H1 (cell line): ENCODE results near the gene DLK1. TPM values are rescaled to one million over a fixed set of nuclear protein-coding genes. Genes with fewer than 3 reads are reported as not detected.

Experiments used
- CTCF ChIA-PET: fragments of 300-600 bp; sonication (Branson Sonifier 250); formaldehyde crosslinking; loops from one replicate; lab custom pipeline; 2021; ENCODE audit not compliant: partially characterized antibody; lab: Charles Lee
- POLR2A ChIA-PET: fragments of 300-600 bp; sonication (Branson Sonifier 250); formaldehyde crosslinking; loops from one replicate; lab custom pipeline; 2021; ENCODE audit warnings: inconsistent platforms; ENCODE audit not compliant: partially characterized antibody; lab: Charles Lee
- DNase-seq, 2 experiments: peaks; one replicate each; pipeline versions ENCODE4 v3.0.0 to v3.0.0-alpha.2; 2010 to 2022; ENCODE audit warnings: low spot score in 2 of 2, low read depth in 1 of 2, mixed read lengths in 1 of 2
- FAIRE-seq: peaks from 2 replicates; lab custom pipeline; 2011; peaks lifted over from hg19 to GRCh38; lab: Jason Lieb, UNC
- H2AFZ ChIP-seq: 2 replicates; pipeline ENCODE4 v1.8.1; 2012; ENCODE audit warnings: low read length, inconsistent platforms
- H2AK5ac ChIP-seq: 2 replicates; pipeline ENCODE4 v1.6.1; 2013; ENCODE audit warnings: low read depth, low read length
- H2BK120ac ChIP-seq: replicated peaks from 2 replicates; pipeline ENCODE3; 2013; ENCODE audit warnings: low read depth, low read length, inconsistent platforms
- H2BK12ac ChIP-seq: 2 replicates; pipeline ENCODE4 v1.6.1; 2013; ENCODE audit warnings: low read depth, low read length
- H2BK15ac ChIP-seq: 2 replicates; pipeline ENCODE4 v1.6.1; 2013; ENCODE audit warnings: low read length
- H2BK20ac ChIP-seq: 2 replicates; pipeline ENCODE4 v1.6.1; 2013; ENCODE audit warnings: low read length
- H2BK5ac ChIP-seq: 2 replicates; pipeline ENCODE4 v1.6.1; 2013; ENCODE audit warnings: low read depth, low read length
- H3K14ac ChIP-seq: 2 replicates; pipeline ENCODE4 v1.6.1; 2013; ENCODE audit warnings: inconsistent platforms; ENCODE audit not compliant: insufficient read length
- H3K18ac ChIP-seq: 2 replicates; pipeline ENCODE4 v1.6.1; 2013; ENCODE audit warnings: low read length; ENCODE audit errors: extremely low read depth
- H3K23ac ChIP-seq: 2 replicates; pipeline ENCODE4 v1.6.1; 2013; ENCODE audit warnings: inconsistent platforms; ENCODE audit not compliant: insufficient read length
- H3K23me2 ChIP-seq: 2 replicates; pipeline ENCODE4 v1.6.1; 2013; ENCODE audit warnings: low read depth, low read length
- H3K27ac ChIP-seq: 2 replicates; pipeline ENCODE4 v1.6.1; 2011; ENCODE audit warnings: low read depth, low read length, inconsistent platforms
- H3K27me3 ChIP-seq, 4 experiments: replicated peaks in 1 of 4; 1 replicate in 1 of 4; 2 replicates in 3 of 4; pipeline versions ENCODE4 v1.6.1 to v1.8.1; 2011 to 2013; ENCODE audit warnings: low read length in 3 of 4, mild to moderate bottlenecking in 3 of 4, inconsistent platforms in 2 of 4, mixed read lengths in 2 of 4, moderate library complexity in 1 of 4; ENCODE audit not compliant: control insufficient read depth in 3 of 4, insufficient read depth in 3 of 4; ENCODE audit errors: extremely low read depth in 1 of 4
- H3K36me3 ChIP-seq, 4 experiments: 2 replicates each; pipeline versions ENCODE4 v1.6.1 to v1.8.1; 2011 to 2013; ENCODE audit warnings: mild to moderate bottlenecking in 4 of 4, low read length in 3 of 4, moderate library complexity in 2 of 4, control low read depth in 1 of 4, inconsistent platforms in 1 of 4; ENCODE audit not compliant: insufficient read depth in 4 of 4, control insufficient read depth in 2 of 4
- H3K4ac ChIP-seq: replicated peaks from 2 replicates; pipeline ENCODE3; 2013; ENCODE audit warnings: low read length, low read depth, mixed read lengths, inconsistent platforms; ENCODE audit not compliant: insufficient read length
- H3K4me1 ChIP-seq, 4 experiments: replicated peaks in 1 of 4; 1 replicate in 1 of 4; 2 replicates in 3 of 4; pipeline versions ENCODE4 v1.6.1 to v1.8.1; 2011 to 2013; ENCODE audit warnings: low read length in 3 of 4, inconsistent platforms in 2 of 4, mixed read lengths in 1 of 4; ENCODE audit not compliant: insufficient read depth in 4 of 4, control insufficient read depth in 3 of 4
- H3K4me2 ChIP-seq, 2 experiments: 2 replicates each; pipeline versions ENCODE4 v1.6.1 to v1.8.1; 2011 to 2013; ENCODE audit warnings: low read depth in 2 of 2, low read length in 2 of 2, control low read depth in 1 of 2, inconsistent platforms in 1 of 2, mild to moderate bottlenecking in 1 of 2; ENCODE audit not compliant: insufficient read depth in 1 of 2
- H3K4me3 ChIP-seq, 4 experiments: fragments of 200-600, 300-600 bp in 1 of 4; sonication (generic), shearing (Covaris generic), sonication (Bioruptor Twin) in 1 of 4; 2 replicates each; pipeline versions ENCODE4 v1.5.1 to v1.8.1; 2011 to 2016; ENCODE audit warnings: low read length in 4 of 4, low read depth in 3 of 4, control low read depth in 2 of 4, inconsistent platforms in 2 of 4, mild to moderate bottlenecking in 2 of 4, mixed read lengths in 1 of 4, moderate library complexity in 1 of 4; ENCODE audit not compliant: insufficient read depth in 2 of 4; ENCODE audit errors: extremely low read depth in 1 of 4
- H3K56ac ChIP-seq: replicated peaks from 2 replicates; pipeline ENCODE3; 2013; ENCODE audit warnings: low read depth, mild to moderate bottlenecking, mixed read lengths, low read length, inconsistent platforms; ENCODE audit not compliant: insufficient read length
- H3K79me1 ChIP-seq: 2 replicates; pipeline ENCODE4 v1.6.1; 2013; ENCODE audit warnings: low read depth, low read length, control low read depth
- H3K79me2 ChIP-seq, 2 experiments: 2 replicates each; pipeline versions ENCODE4 v1.6.1 to v1.8.1; 2012 to 2013; ENCODE audit warnings: low read length in 2 of 2, mild to moderate bottlenecking in 2 of 2, inconsistent platforms in 1 of 2; ENCODE audit not compliant: insufficient read depth in 2 of 2, control insufficient read depth in 1 of 2
- H3K9ac ChIP-seq, 4 experiments: replicated peaks in 1 of 4; 1 replicate in 1 of 4; 2 replicates in 3 of 4; pipeline versions ENCODE4 v1.6.1 to v1.8.1; 2011 to 2013; ENCODE audit warnings: low read depth in 3 of 4, low read length in 3 of 4, control low read depth in 2 of 4, mild to moderate bottlenecking in 2 of 4, moderate library complexity in 2 of 4, inconsistent platforms in 1 of 4; ENCODE audit errors: extremely low read depth in 1 of 4
- H3K9me3 ChIP-seq, 2 experiments: 2 replicates each; pipeline versions ENCODE4 v1.6.1 to v1.8.1; 2012 to 2013; ENCODE audit warnings: mild to moderate bottlenecking in 2 of 2, moderate library complexity in 2 of 2, control low read depth in 1 of 2, inconsistent platforms in 1 of 2, low read depth in 1 of 2, low read length in 1 of 2, mixed read lengths in 1 of 2; ENCODE audit not compliant: insufficient read depth in 2 of 2
- H4K20me1 ChIP-seq, 2 experiments: replicated peaks in 1 of 2; 2 replicates each; pipeline versions ENCODE3 to v1.8.1; 2011 to 2013; ENCODE audit warnings: inconsistent platforms in 2 of 2, low read length in 2 of 2, mild to moderate bottlenecking in 1 of 2; ENCODE audit not compliant: insufficient read depth in 2 of 2, control insufficient read depth in 1 of 2
- H4K5ac ChIP-seq: 2 replicates; pipeline ENCODE4 v1.6.1; 2013; ENCODE audit warnings: low read length, low read depth, mixed read lengths, inconsistent platforms; ENCODE audit not compliant: insufficient read length
- H4K8ac ChIP-seq: 2 replicates; pipeline ENCODE4 v1.8.0; 2013; ENCODE audit warnings: mild to moderate bottlenecking, moderate library complexity, low read length, inconsistent platforms; ENCODE audit not compliant: insufficient read depth; ENCODE audit errors: extremely low read depth
- H4K91ac ChIP-seq: replicated peaks from 2 replicates; pipeline ENCODE3; 2013; ENCODE audit warnings: low read length, mixed read lengths, inconsistent platforms; ENCODE audit not compliant: insufficient read length
- BACH1 ChIP-seq: IDR thresholded peaks from 2 replicates; pipeline ENCODE4 v1.6.1; 2012; ENCODE audit warnings: low read length, improper control_type of control experiment
- CBX5 ChIP-seq: fragments of 300-800, 300-1000 bp; sonication (generic); IDR thresholded peaks from 2 replicates; pipeline ENCODE4 v1.7.1; 2016; ENCODE audit warnings: antibody characterized with exemption, low read length, low read depth
- CHD1 ChIP-seq: IDR thresholded peaks from 2 replicates; pipeline ENCODE4 v1.6.1; 2012; ENCODE audit warnings: low read depth, low read length, improper control_type of control experiment
- CREB1 ChIP-seq: IDR thresholded peaks from 2 replicates; pipeline ENCODE4 v1.6.1; 2012; ENCODE audit warnings: inconsistent platforms
- KDM4A ChIP-seq: IDR thresholded peaks from one replicate; pipeline ENCODE4 v1.7.1; 2012; ENCODE audit warnings: low read depth, mild to moderate bottlenecking, moderate library complexity, low read length, inconsistent platforms; ENCODE audit not compliant: severe bottlenecking
- RBBP5 ChIP-seq: IDR thresholded peaks from 2 replicates; pipeline ENCODE4 v1.7.1; 2012; ENCODE audit warnings: low read depth, mild to moderate bottlenecking, inconsistent platforms, low read length, moderate library complexity, borderline replicate concordance
- SP4 ChIP-seq: IDR thresholded peaks from 2 replicates; pipeline ENCODE4 v1.6.1; 2012; ENCODE audit warnings: low read length, inconsistent platforms
- TBP ChIP-seq: IDR thresholded peaks from 2 replicates; pipeline ENCODE4 v1.6.1; 2011; ENCODE audit warnings: low read depth, low read length, improper control_type of control experiment
- WGBS, 2 experiments: shearing (Covaris generic) in 1 of 2; methylation state at CpG; one replicate each; pipeline versions ENCODE4 v1.1.6 to v1.1.7; 2013 to 2015; ENCODE audit warnings: low lambda C conversion rate in 2 of 2, mixed read lengths in 2 of 2, inconsistent platforms in 1 of 2, low coverage in 1 of 2, missing lambda C conversion rate in 1 of 2; ENCODE audit not compliant: insufficient replicate concordance in 2 of 2, insufficient coverage in 1 of 2, insufficient read length in 1 of 2; ENCODE audit errors: extremely low coverage in 1 of 2, missing lambda C conversion rate in 1 of 2; 5-methylcytosine and 5-hydroxymethylcytosine counted together
- polyA plus RNA-seq, 7 experiments: library from polyadenylated mRNA; depleted of rRNA in 3 of 7; stranded (reverse) in 5 of 7; unstranded in 2 of 7; fragments of >200 nt in 5 of 7; fragments of 200-250 nt in 2 of 7; gene quantifications; 1 replicate in 5 of 7; 2 replicates in 1 of 7; 4 replicates in 1 of 7; pipeline versions ENCODE4 v1.2.1 to v1.2.3, GENCODE V29; 2011 to 2013; ENCODE audit warnings: missing spikeins in 2 of 7, mixed read lengths in 2 of 7
- total RNA-seq: library from RNA; stranded (reverse); fragmentation: NEBNext Ultra II Directional; extraction: Animal tissue kit (Norgen Biotek cat#: 25700); gene quantifications from 2 replicates; pipeline ENCODE4 v1.2.1, GENCODE V29; 2021
- TF ChIP-seq, protein P1 (sequence below): IDR thresholded peaks from 2 replicates; pipeline ENCODE4 v1.6.1; 2012; ENCODE audit warnings: inconsistent platforms
- TF ChIP-seq, protein P2 (sequence below): IDR thresholded peaks from 2 replicates; pipeline ENCODE4 v1.6.1; 2012; ENCODE audit warnings: inconsistent platforms

DLK1 gene
- total and polyA plus RNA-seq, 2 of the 8 experiments (the other 6 are each of a cell fraction or from before 2014, with no cell fraction given) = 1.3 to 2.4 TPM

DNA sequence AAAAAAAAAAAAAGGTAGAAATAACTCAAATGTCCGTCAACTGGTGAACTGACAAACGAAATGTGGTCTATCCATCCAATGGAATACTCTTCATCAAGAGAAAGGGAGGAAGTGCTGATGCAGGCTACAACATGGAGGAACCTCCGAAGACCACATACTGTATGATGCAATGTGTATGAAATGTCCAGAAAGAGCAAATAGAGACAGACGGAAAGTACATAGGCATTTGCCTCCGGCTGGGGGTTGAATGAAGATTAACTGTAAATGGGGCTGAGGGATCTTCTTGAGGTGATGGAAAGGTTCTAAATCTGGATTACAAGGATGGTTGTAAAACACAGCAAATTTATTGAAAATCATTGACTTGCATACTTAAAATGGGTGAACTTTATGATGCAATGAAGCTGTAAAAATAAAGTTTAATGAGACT lies 35.4 kb downstream of the DLK1 start:
- ChIA-PET CTCF (interaction anchor here (0.6 to 0.7 kb wide), 2 partner anchors 12 to 48 kb away, joined by 3 to 4 read pairs; no protein-coding TSS in a partner anchor), POLR2A (no interaction called here)
- TF ChIP-seq CBX5 (no peak), CREB1 (no peak), KDM4A (no peak), RBBP5 (no peak), CHD1 (no peak), SP4 (no peak), BACH1 (no peak), TBP (no peak)
- TF ChIP-seq, protein P1, sequence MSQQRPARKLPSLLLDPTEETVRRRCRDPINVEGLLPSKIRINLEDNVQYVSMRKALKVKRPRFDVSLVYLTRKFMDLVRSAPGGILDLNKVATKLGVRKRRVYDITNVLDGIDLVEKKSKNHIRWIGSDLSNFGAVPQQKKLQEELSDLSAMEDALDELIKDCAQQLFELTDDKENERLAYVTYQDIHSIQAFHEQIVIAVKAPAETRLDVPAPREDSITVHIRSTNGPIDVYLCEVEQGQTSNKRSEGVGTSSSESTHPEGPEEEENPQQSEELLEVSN = no peak
- TF ChIP-seq, protein P2, sequence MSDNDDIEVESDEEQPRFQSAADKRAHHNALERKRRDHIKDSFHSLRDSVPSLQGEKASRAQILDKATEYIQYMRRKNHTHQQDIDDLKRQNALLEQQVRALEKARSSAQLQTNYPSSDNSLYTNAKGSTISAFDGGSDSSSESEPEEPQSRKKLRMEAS = no peak

More for the DNA sequence above, 35.4 kb downstream of the DLK1 start:
- H2AK5ac ChIP-seq = no peak overlapping the region
- no peak overlapping the region for H3K4me3 ChIP-seq
- peaks cover 0 to 5% (median 1%) of the 10 kb centered on the region in 4 experiments; a peak in 3 of 7 replicates for H3K4me1 ChIP-seq
- no peak overlapping the region for H2AFZ ChIP-seq
- H3K27me3 ChIP-seq = no peaks in the 10 kb centered on the region
- FAIRE-seq (no peak), DNase-seq (no peak)
- no peak overlapping the region for H2BK20ac ChIP-seq
- H2BK15ac ChIP-seq = no peak overlapping the region
- no peak overlapping the region for H3K9ac ChIP-seq
- no peak overlapping the region for H2BK5ac ChIP-seq
- H3K36me3 ChIP-seq = no peaks in the 10 kb centered on the region
- H3K9me3 ChIP-seq = peaks cover 0 to 3% of the 10 kb centered on the region in 2 experiments; a peak in 1 of 4 replicates
- H3K79me1 ChIP-seq = no peaks in the 10 kb centered on the region
- H3K27ac ChIP-seq = no peak overlapping the region
- no peaks in the 10 kb centered on the region for H4K20me1 ChIP-seq
- H4K8ac ChIP-seq = no peak overlapping the region
- H2BK12ac ChIP-seq = no peak overlapping the region
- no peaks in the 10 kb centered on the region for H3K23me2 ChIP-seq
- no peak overlapping the region for H4K5ac ChIP-seq
- no peak overlapping the region for H3K4ac ChIP-seq
- H3K23ac ChIP-seq = no peak overlapping the region
- no peak overlapping the region for H3K4me2 ChIP-seq
- 92% methylated on average over 5 of the region's 5 CpGs; no CpG with 5 or more reads in 1 of the 2 experiments for WGBS, 2 experiments
- no peak overlapping the region for H4K91ac ChIP-seq
- no peaks in the 10 kb centered on the region for H3K79me2 ChIP-seq
- H3K56ac ChIP-seq = no peak overlapping the region
- H3K14ac ChIP-seq = no peak overlapping the region
- H2BK120ac ChIP-seq = no peak overlapping the region
- no peak overlapping the region for H3K18ac ChIP-seq
